K562 (cell line): ENCODE results near the gene SUMO3. TPM values are rescaled to one million over a fixed set of nuclear protein-coding genes. Genes with fewer than 3 reads are reported as not detected.
A peak's percentile ranks its signal among the peaks of the same experiment; 100 is the strongest.

Experiments used
- ATF4 ChIP-seq: fragments of 450-650 bp; formaldehyde crosslinking; IDR thresholded peaks from 2 replicates; pipeline ENCODE4 v1.4.0; 2022; ENCODE audit warnings: mild to moderate bottlenecking, moderate library complexity
- DDX20 ChIP-seq: fragments of 450-650 bp; IDR thresholded peaks from 2 replicates; pipeline ENCODE4 v1.6.1; 2016; ENCODE audit warnings: missing genetic modification characterization, low read depth, mild to moderate bottlenecking, missing compliant biosample characterization, moderate library complexity
- EP400 ChIP-seq: fragments of 450-650 bp; IDR thresholded peaks from 2 replicates; pipeline ENCODE4 v1.6.1; 2017; ENCODE audit warnings: antibody characterized with exemption, mild to moderate bottlenecking, moderate library complexity
- KDM2B ChIP-seq: fragments of 250-450 bp; sonication (Bioruptor Pico); IDR thresholded peaks from 2 replicates; pipeline ENCODE4 v1.8.0; 2021; ENCODE audit warnings: mild to moderate bottlenecking, moderate library complexity
- LCOR ChIP-seq: sonication (generic); formaldehyde crosslinking; IDR thresholded peaks from 2 replicates; pipeline ENCODE4 v1.8.0; 2022; ENCODE audit warnings: mild to moderate bottlenecking, missing genetic modification reagents
- MBD2 ChIP-seq: sonication (generic); IDR thresholded peaks from 2 replicates; pipeline ENCODE4 v1.6.1; 2016; ENCODE audit warnings: low read depth, borderline replicate concordance
- MEF2D ChIP-seq: conservative IDR thresholded peaks from 2 replicates; pipeline ENCODE4 v1.6.1; 2016; ENCODE audit warnings: low read depth, missing genetic modification characterization, missing compliant biosample characterization
- MYNN ChIP-seq, 2 experiments: sonication (generic); formaldehyde crosslinking in 1 of 2; IDR thresholded peaks; 2 replicates each; pipeline versions ENCODE4 v1.5.0 to v1.6.1; 2016 to 2020; ENCODE audit warnings: antibody characterized with exemption in 1 of 2, missing genetic modification reagents in 1 of 2
- POLR2A ChIP-seq: fragments of 450-650 bp; conservative IDR thresholded peaks from 2 replicates; pipeline ENCODE4 v1.6.1; 2016
- RAD21 ChIP-seq, 2 experiments: fragments of 250-450 bp in 1 of 2; fragments of 450-650 bp in 1 of 2; sonication (Bioruptor Pico) in 1 of 2; formaldehyde crosslinking in 1 of 2; IDR thresholded peaks in 1 of 2; conservative IDR thresholded peaks in 1 of 2; 2 replicates each; pipeline versions ENCODE4 v1.4.0 to v1.8.0; 2020 to 2022; ENCODE audit warnings: mild to moderate bottlenecking in 2 of 2, moderate library complexity in 1 of 2
- SMAD3 ChIP-seq: fragments of 450-650 bp; formaldehyde crosslinking; conservative IDR thresholded peaks from 2 replicates; pipeline ENCODE4 v1.4.0; 2020; ENCODE audit warnings: mild to moderate bottlenecking
- SMAD4 ChIP-seq: fragments of 250-450 bp; sonication (Bioruptor Pico); conservative IDR thresholded peaks from 2 replicates; pipeline ENCODE4 v1.8.0; 2021; ENCODE audit warnings: inconsistent platforms, mild to moderate bottlenecking, moderate library complexity
- TAL1 ChIP-seq: fragments of 450-650 bp; IDR thresholded peaks from 2 replicates; pipeline ENCODE4 v1.6.1; 2016; ENCODE audit warnings: mild to moderate bottlenecking
- TEAD2 ChIP-seq: fragments of 450-650 bp; IDR thresholded peaks from 2 replicates; pipeline ENCODE4 v1.6.1; 2016; ENCODE audit warnings: missing genetic modification characterization, control low read depth, missing compliant biosample characterization
- TRIM24 ChIP-seq, 2 experiments: fragments of 450-650 bp; IDR thresholded peaks; 2 replicates each; pipeline ENCODE4 v1.6.1; 2016
- ZFX ChIP-seq: sonication (generic); formaldehyde crosslinking; IDR thresholded peaks from 2 replicates; pipeline ENCODE4 v1.8.0; 2022; ENCODE audit warnings: mild to moderate bottlenecking, missing genetic modification reagents, moderate library complexity
- ZNF274 ChIP-seq: IDR thresholded peaks from 2 replicates; pipeline ENCODE4 v1.6.1; 2011; ENCODE audit warnings: low read depth, mild to moderate bottlenecking, low read length, moderate library complexity, borderline replicate concordance
- ZNF668 ChIP-seq: fragments of 250-450 bp; sonication (Bioruptor Pico); IDR thresholded peaks from 2 replicates; pipeline ENCODE4 v1.8.0; 2022; ENCODE audit warnings: mild to moderate bottlenecking, inconsistent platforms
- polyA plus RNA-seq, 8 experiments: library from polyadenylated mRNA; depleted of rRNA in 4 of 8; stranded (reverse) in 5 of 8; unstranded in 3 of 8; fragments of >200 nt; fragmentation: Nextera tagmentation in 2 of 8; fragmentation: Illumina TruSeq in 1 of 8; extraction: Ambion mirVana in 2 of 8; extraction: Trizol in 1 of 8; gene quantifications; 2 replicates each; pipeline versions ENCODE4 v1.2.1 to v1.2.3, GENCODE V29; 2011 to 2014; ENCODE audit warnings: inconsistent platforms in 1 of 8, missing spikeins in 1 of 8
- total RNA-seq, 7 experiments: library from RNA; depleted of rRNA in 6 of 7; stranded (reverse); fragments of >200 nt in 6 of 7; fragmentation: Illumina TruSeq in 2 of 7; extraction: Trizol in 2 of 7; gene quantifications; 2 replicates each; pipeline versions ENCODE4 v1.2.1 to v1.2.3, GENCODE V29; 2011 to 2021; ENCODE audit warnings: low replicate concordance in 1 of 7
- TF ChIP-seq, protein P1 (sequence below): fragments of 250-450 bp; sonication (Bioruptor Pico); IDR thresholded peaks from 2 replicates; pipeline ENCODE4 v1.8.0; 2022; ENCODE audit warnings: moderate library complexity, mild to moderate bottlenecking, inconsistent platforms
- TF ChIP-seq, protein P2 (sequence below): fragments of 150-350 bp; conservative IDR thresholded peaks from 2 replicates; pipeline ENCODE4 v1.6.1; 2014; ENCODE audit warnings: low read length
- TF ChIP-seq, protein P3 (sequence below): sonication (generic); formaldehyde crosslinking; IDR thresholded peaks from 2 replicates; pipeline ENCODE4 v1.8.0; 2022; ENCODE audit warnings: missing genetic modification reagents, mild to moderate bottlenecking, moderate library complexity, borderline replicate concordance

Gene SUMO3
- total and polyA plus RNA-seq, 9 of the 15 experiments (the other 6 are each of a cell fraction or from before 2014, with no cell fraction given): 13.9 to 143 (median 113) TPM

- TF ChIP-seq, protein P1, sequence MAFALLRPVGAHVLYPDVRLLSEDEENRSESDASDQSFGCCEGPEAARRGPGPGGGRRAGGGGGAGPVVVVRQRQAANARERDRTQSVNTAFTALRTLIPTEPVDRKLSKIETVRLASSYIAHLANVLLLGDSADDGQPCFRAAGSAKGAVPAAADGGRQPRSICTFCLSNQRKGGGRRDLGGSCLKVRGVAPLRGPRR (CRISPR knock-in tag): peak; percentile 49; the same call in 1 of the 2 replicates
- TF ChIP-seq MYNN (IDR thresholded peaks at IDR 0.05): peak; percentile 17; the same call in 1 of the 2 replicates
- TF ChIP-seq MYNN (CRISPR knock-in tag; IDR thresholded peaks at IDR 0.05): no peak
- peak; percentile 86; the same call in 1 of the 2 replicates for TF ChIP-seq TEAD2 (tag)
- peak; percentile 68 for TF ChIP-seq SMAD4 (CRISPR knock-in tag)
- TF ChIP-seq TRIM24 (IDR thresholded peaks at IDR 0.05): peak in 1 of 2 experiments; percentile 19; a peak in 1 of 4 replicates
- peak; percentile 52 to 67 for TF ChIP-seq RAD21 (CRISPR knock-in tag; conservative IDR thresholded peaks at IDR 0.05 in 1 of 2, IDR thresholded peaks at IDR 0.05 in 1 of 2)
- TF ChIP-seq LCOR (CRISPR knock-in tag): peak; percentile 23; the same call in 1 of the 2 replicates
- TF ChIP-seq ZNF274: no peak
- peak; percentile 87 for TF ChIP-seq MEF2D (tag)
- TF ChIP-seq EP400: peak; percentile 57
- peak; percentile 86 for TF ChIP-seq DDX20
- peak; percentile 73 for TF ChIP-seq ZFX (CRISPR knock-in tag)
- 0 out of 2 replicates have a peak, but pooled peaks have one; percentile 49 for TF ChIP-seq SMAD3 (CRISPR knock-in tag)
- TF ChIP-seq MBD2: no peak
- TF ChIP-seq ZNF668 (CRISPR knock-in tag): 0 out of 2 replicates have a peak, but pooled peaks have one; percentile 71
- TF ChIP-seq KDM2B: peak; percentile 15; the same call in 1 of the 2 replicates
- 0 out of 2 replicates have a peak, but pooled peaks have one; percentile 3 for TF ChIP-seq TAL1
- TF ChIP-seq POLR2A: peak; percentile 50; the same call in 1 of the 2 replicates
- TF ChIP-seq, protein P2, sequence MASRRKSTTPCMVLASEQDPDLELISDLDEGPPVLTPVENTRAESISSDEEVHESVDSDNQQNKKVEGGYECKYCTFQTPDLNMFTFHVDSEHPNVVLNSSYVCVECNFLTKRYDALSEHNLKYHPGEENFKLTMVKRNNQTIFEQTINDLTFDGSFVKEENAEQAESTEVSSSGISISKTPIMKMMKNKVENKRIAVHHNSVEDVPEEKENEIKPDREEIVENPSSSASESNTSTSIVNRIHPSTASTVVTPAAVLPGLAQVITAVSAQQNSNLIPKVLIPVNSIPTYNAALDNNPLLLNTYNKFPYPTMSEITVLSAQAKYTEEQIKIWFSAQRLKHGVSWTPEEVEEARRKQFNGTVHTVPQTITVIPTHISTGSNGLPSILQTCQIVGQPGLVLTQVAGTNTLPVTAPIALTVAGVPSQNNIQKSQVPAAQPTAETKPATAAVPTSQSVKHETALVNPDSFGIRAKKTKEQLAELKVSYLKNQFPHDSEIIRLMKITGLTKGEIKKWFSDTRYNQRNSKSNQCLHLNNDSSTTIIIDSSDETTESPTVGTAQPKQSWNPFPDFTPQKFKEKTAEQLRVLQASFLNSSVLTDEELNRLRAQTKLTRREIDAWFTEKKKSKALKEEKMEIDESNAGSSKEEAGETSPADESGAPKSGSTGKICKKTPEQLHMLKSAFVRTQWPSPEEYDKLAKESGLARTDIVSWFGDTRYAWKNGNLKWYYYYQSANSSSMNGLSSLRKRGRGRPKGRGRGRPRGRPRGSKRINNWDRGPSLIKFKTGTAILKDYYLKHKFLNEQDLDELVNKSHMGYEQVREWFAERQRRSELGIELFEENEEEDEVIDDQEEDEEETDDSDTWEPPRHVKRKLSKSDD: 0 out of 2 replicates have a peak, but pooled peaks have one; percentile 37
- TF ChIP-seq, protein P3, sequence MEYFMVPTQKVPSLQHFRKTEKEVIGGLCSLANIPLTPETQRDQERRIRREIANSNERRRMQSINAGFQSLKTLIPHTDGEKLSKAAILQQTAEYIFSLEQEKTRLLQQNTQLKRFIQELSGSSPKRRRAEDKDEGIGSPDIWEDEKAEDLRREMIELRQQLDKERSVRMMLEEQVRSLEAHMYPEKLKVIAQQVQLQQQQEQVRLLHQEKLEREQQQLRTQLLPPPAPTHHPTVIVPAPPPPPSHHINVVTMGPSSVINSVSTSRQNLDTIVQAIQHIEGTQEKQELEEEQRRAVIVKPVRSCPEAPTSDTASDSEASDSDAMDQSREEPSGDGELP (CRISPR knock-in tag): peak; percentile 45; the same call in 1 of the 2 replicates
- peak; percentile 54; the same call in 1 of the 2 replicates for TF ChIP-seq ATF4 (CRISPR knock-in tag)
Observed at GRCh38 chr21:44845418-44846223, 27.8 kb upstream of the SUMO3 start (continued).
